T-cell (primary cell): ENCODE measurements around the gene PROM2. TPM values are rescaled to one million over a fixed set of nuclear protein-coding genes. Genes with fewer than 3 reads are reported as not detected.

ENCODE experiments used
- ATAC-seq, 4 experiments: fragments of 200-7000 bp in 3 of 4; fragments of 150-1000 bp in 1 of 4; cut with Tn5 transposase; replicated peaks in 1 of 4; 1 replicate in 3 of 4; 2 replicates in 1 of 4; pipeline ENCODE4 v1.10.0; 2021; ENCODE audit warnings: moderate library complexity in 3 of 4, mild to moderate bottlenecking in 2 of 4, moderate number of reproducible peaks in 1 of 4
- CTCF ChIA-PET, 2 donors: fragments of 300-600 bp; sonication (Branson Sonifier 250); formaldehyde crosslinking; loops; one replicate each; lab custom pipeline; 2022; ENCODE audit warnings: antibody characterized with exemption in 2 of 2; lab: Charles Lee
- POLR2A ChIA-PET, 2 donors: fragments of 300-600 bp; sonication (Branson Sonifier 250); formaldehyde crosslinking; loops; one replicate each; lab custom pipeline; 2022; ENCODE audit warnings: antibody characterized with exemption in 2 of 2; lab: Charles Lee
- DNase-seq, 35 experiments: peaks; one replicate each; pipeline versions ENCODE4 v3.0.0 to v3.0.0-alpha.2; 2013 to 2023
- H3K27ac ChIP-seq: one replicate; pipeline ENCODE4 v1.5.1; 2013; ENCODE audit warnings: low read length
- H3K27me3 ChIP-seq, 2 experiments: replicated peaks in 1 of 2; 1 replicate in 1 of 2; 2 replicates in 1 of 2; pipeline versions ENCODE4 v1.6.1 to v1.7.0; 2013; ENCODE audit warnings: low read length in 1 of 2, mixed read lengths in 1 of 2; ENCODE audit not compliant: control insufficient read depth in 2 of 2, insufficient read depth in 2 of 2; ENCODE audit errors: extremely low read depth in 1 of 2
- H3K36me3 ChIP-seq, 2 donors: 1 replicate in 1 of 2; 2 replicates in 1 of 2; pipeline versions ENCODE4 v1.6.1 to v1.7.0; 2013; ENCODE audit warnings: low read length in 1 of 2; ENCODE audit not compliant: control insufficient read depth in 2 of 2, insufficient read depth in 1 of 2; ENCODE audit errors: extremely low read depth in 1 of 2
- H3K4me1 ChIP-seq, 2 experiments: 1 replicate in 1 of 2; 2 replicates in 1 of 2; pipeline versions ENCODE4 v1.6.1 to v1.7.0; 2013; ENCODE audit warnings: low read length in 2 of 2, mixed read lengths in 1 of 2; ENCODE audit not compliant: insufficient read depth in 2 of 2, control insufficient read depth in 1 of 2; ENCODE audit errors: extremely low read depth in 1 of 2
- H3K4me3 ChIP-seq, 2 donors: 1 replicate in 1 of 2; 2 replicates in 1 of 2; pipeline versions ENCODE4 v1.5.1 to v1.7.0; 2013; ENCODE audit warnings: mild to moderate bottlenecking in 2 of 2, low read length in 1 of 2, moderate library complexity in 1 of 2; ENCODE audit not compliant: control insufficient read depth in 1 of 2; ENCODE audit errors: extremely low read depth in 1 of 2
- H3K9me3 ChIP-seq: 2 replicates; pipeline ENCODE4 v1.7.0; 2013
- H3K27ac Mint-ChIP-seq, 2 donors: one replicate each; pipeline ENCODE4 v1.8.0; 2020 to 2021; ENCODE audit warnings: mild to moderate bottlenecking in 2 of 2, mixed read lengths in 2 of 2
- H3K27me3 Mint-ChIP-seq, 2 donors: one replicate each; pipeline ENCODE4 v1.8.0; 2021 to 2022; ENCODE audit warnings: mixed read lengths in 2 of 2
- H3K36me3 Mint-ChIP-seq: one replicate; pipeline ENCODE4 v1.8.0; 2021; ENCODE audit warnings: mixed read lengths
- H3K4me1 Mint-ChIP-seq, 3 donors: one replicate each; pipeline ENCODE4 v1.8.0; 2020 to 2022; ENCODE audit warnings: mixed read lengths in 3 of 3, mild to moderate bottlenecking in 1 of 3
- H3K4me3 Mint-ChIP-seq, 3 donors: one replicate each; pipeline ENCODE4 v1.8.0; 2020 to 2022; ENCODE audit warnings: mild to moderate bottlenecking in 3 of 3, mixed read lengths in 3 of 3, moderate library complexity in 3 of 3
- H3K9me3 Mint-ChIP-seq, 3 donors: one replicate each; pipeline ENCODE4 v1.8.0; 2020 to 2022; ENCODE audit warnings: mixed read lengths in 3 of 3
- WGBS: methylation state at CpG from one replicate; pipeline ENCODE4 v1.1.5; 2013; ENCODE audit warnings: missing lambda C conversion rate; ENCODE audit not compliant: insufficient coverage; 5-methylcytosine and 5-hydroxymethylcytosine counted together
- total RNA-seq, 35 experiments: library from RNA in 6 of 35; stranded (reverse) in 6 of 35; fragments of 120-200 nt in 1 of 35; gene quantifications; one replicate each; pipeline versions ENCODE4 v1.2.1 to v1.2.4 and lab custom pipeline; 2013 to 2026

Gene PROM2
- total RNA-seq, 5 donors from 2014 or later (not counting 1 experiment from before 2014, with no cell fraction given), result 0.30 to 2.1 (median 0.40) TPM

DNA sequence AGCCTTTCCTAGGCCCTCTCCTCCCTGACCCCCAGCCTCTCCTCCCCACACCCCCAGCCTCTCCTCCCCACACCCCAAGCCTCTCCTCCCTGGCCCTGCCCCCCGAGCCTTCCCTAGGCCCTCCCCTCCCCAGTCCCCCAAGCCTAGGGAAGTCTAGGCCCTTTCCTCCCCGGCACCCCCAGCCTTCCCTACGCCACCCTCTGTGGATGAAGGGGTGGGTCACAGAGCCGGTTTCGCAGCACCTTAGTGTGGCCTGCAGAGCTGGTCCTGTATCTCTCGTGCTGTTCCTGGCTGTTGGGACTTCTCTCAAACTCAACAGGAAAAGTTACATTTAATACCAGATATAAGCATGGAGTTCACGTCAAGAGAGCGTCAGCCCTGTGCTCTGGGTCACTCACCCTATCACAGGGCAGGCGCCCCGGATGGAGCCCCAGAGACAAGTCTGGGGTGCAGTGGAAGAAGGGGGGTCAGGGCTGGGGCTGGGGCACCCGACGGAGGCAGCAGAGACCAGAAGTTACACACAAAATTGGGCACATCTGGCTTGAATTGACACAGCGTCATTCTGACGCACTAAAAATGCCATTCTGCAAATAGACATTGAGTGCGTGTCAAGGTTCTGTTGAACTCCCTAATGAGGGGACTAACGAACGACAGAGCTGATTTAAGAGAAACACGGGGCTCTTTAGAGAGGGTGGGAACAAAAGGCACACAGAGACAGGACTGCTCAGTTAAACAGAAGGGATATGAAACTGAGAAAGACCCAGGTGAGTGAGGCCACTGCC, 46.9 kb downstream of the PROM2 start:
- Mint-ChIP-seq H3K4me3 (no peak overlapping the region), H3K27me3 (no peaks in the 10 kb centered on the region), H3K27ac (no peak overlapping the region), H3K9me3 (no peaks in the 10 kb centered on the region), H3K4me1 (no peaks in the 10 kb centered on the region), H3K36me3 (no peaks in the 10 kb centered on the region)
- CTCF ChIA-PET, result no interaction called here
- no peaks in the 10 kb centered on the region for H3K36me3 ChIP-seq
- peaks cover 0 to 6% of the 10 kb centered on the region in 2 experiments for H3K27me3 ChIP-seq
- H3K4me1 ChIP-seq, result no peaks in the 10 kb centered on the region
- DNase-seq (no peak), ATAC-seq (no peak)
- H3K4me3 ChIP-seq, result no peak overlapping the region
- POLR2A ChIA-PET, result no interaction called here
- WGBS, result 77% methylated on average over 8 of the region's 18 CpGs
- no peak overlapping the region for H3K27ac ChIP-seq
- H3K9me3 ChIP-seq, result no peaks in the 10 kb centered on the region

DNA sequence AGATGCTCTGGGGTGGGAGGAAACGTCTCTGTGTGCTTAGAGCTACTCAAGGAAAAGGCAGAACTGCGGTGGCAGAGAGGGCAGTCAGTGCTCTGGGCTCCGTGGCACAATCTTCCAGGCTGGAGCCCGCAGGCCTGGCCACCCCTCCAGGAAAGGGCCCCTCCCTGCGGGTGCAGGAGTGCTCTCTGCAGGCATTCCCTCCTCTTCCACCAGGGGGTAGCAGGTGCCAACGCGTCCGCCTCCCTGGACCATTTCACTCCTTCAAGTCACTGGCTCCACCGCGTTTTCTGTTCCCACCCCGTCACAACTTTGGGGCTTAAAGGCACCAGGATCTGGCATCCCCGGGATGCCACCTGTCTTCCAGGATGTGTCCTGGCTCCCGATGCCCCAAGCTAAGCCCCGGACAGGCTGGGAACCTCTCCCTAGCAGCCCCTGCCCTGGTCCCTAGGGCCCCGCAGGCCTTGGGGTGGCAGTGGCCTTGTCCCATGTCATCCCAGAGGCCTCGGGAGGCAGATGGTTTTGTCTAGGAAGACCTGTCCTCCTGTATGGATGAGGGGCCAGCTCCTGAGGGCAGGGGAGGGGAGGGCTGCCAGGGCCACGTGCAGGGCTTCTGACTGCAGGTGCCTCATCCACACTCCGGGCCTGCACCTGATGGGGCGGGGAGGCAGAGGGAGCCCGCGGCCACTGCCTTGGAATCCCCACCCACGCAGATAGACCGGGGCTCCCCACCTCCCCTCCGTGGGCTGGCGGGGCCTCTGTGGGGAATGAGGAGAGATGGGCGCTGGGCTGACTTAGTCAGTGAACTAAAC, 49.3 kb downstream of the PROM2 start:
- H3K4me1 ChIP-seq, result no peaks in the 10 kb centered on the region
- DNase-seq (no peak), ATAC-seq (no peak)
- WGBS, result 83% methylated on average over 23 of the region's 26 CpGs
- Mint-ChIP-seq H3K4me3 (no peak overlapping the region), H3K36me3 (no peaks in the 10 kb centered on the region), H3K9me3 (no peaks in the 10 kb centered on the region), H3K27me3 (no peaks in the 10 kb centered on the region), H3K27ac (no peak overlapping the region), H3K4me1 (no peaks in the 10 kb centered on the region)
- no peaks in the 10 kb centered on the region for H3K36me3 ChIP-seq
- ChIA-PET POLR2A (no interaction called here), CTCF (no interaction called here)
- H3K4me3 ChIP-seq, result no peak overlapping the region
- H3K27me3 ChIP-seq, result peaks cover 0 to 2% of the 10 kb centered on the region in 2 experiments
- no peak overlapping the region for H3K27ac ChIP-seq
- no peaks in the 10 kb centered on the region for H3K9me3 ChIP-seq

DNA sequence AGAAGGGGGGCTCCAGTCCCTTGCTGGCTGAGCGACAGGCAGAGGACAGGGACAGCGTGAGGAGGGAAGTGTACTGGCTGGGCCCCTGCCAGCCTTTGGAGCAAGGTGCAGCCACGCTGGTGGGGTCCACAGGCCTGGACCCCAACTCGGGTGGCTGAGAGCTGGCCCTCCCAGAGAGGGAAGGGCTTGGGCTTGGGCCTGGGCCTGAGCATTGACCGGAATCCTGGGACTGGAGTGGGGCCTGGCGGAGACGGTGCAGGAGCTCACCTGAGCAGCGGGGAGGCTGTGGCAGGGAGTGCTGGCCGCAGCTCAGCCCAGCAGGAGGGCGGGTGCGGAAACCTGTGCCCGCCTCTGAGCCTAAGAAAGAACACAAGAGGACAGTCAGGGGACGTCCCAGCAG, 50.8 kb downstream of the PROM2 start:
- POLR2A ChIA-PET, result no interaction called here
- Histone ChIP-seq H3K27ac (no peak overlapping the region), H3K36me3 (no peaks in the 10 kb centered on the region), H3K4me1 (no peaks in the 10 kb centered on the region), H3K27me3 (peaks cover 0 to 5% of the 10 kb centered on the region in 2 experiments), H3K4me3 (no peak overlapping the region), H3K9me3 (no peaks in the 10 kb centered on the region)
- ATAC-seq (no peak), DNase-seq (no peak)
- Mint-ChIP-seq H3K9me3 (no peaks in the 10 kb centered on the region), H3K4me1 (no peaks in the 10 kb centered on the region), H3K27ac (no peak overlapping the region), H3K36me3 (no peaks in the 10 kb centered on the region), H3K4me3 (no peak overlapping the region), H3K27me3 (no peaks in the 10 kb centered on the region)
- 93% methylated on average over 13 of the region's 13 CpGs for WGBS
- CTCF ChIA-PET, result no interaction called here

DNA sequence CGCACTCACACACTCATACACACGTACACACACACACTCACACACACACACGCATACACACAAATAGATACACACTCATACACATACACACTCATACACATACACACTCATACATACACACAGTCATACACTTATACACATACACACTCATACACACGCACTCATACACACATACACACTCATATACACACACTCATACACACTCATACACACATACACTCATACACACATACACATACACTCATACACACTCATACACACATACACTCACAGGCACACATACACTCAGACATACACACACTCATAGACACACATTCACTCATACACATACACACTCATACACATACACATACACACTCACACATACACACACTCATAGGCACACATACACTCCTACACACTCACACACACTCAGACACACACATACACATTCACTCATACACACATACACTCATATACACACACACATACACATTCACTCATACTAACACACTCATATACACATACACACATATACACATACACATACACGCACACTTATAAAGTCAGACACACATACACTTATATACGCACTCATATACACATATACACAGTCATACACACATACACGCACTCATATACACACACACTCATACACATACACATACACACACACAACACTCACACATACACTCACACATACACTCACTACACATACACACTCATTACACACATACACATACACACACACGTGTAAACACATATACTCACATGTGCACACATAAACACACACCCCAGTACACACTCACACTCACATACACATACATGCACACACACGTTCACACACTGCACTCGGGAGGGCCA, 51.6 kb downstream of the PROM2 start:
- POLR2A ChIA-PET, result no interaction called here
- Mint-ChIP-seq H3K4me1 (no peaks in the 10 kb centered on the region), H3K27me3 (no peaks in the 10 kb centered on the region), H3K4me3 (no peak overlapping the region), H3K9me3 (no peaks in the 10 kb centered on the region), H3K27ac (no peak overlapping the region), H3K36me3 (no peaks in the 10 kb centered on the region)
- Histone ChIP-seq H3K27ac (no peak overlapping the region), H3K9me3 (no peaks in the 10 kb centered on the region), H3K4me3 (no peak overlapping the region), H3K4me1 (no peaks in the 10 kb centered on the region), H3K36me3 (no peaks in the 10 kb centered on the region), H3K27me3 (peaks cover 0 to 5% of the 10 kb centered on the region in 2 experiments)
- no peak for DNase-seq
- 94% methylated on average over 10 of the region's 10 CpGs for WGBS
- CTCF ChIA-PET, result no interaction called here
- ATAC-seq, result no peak

DNA sequence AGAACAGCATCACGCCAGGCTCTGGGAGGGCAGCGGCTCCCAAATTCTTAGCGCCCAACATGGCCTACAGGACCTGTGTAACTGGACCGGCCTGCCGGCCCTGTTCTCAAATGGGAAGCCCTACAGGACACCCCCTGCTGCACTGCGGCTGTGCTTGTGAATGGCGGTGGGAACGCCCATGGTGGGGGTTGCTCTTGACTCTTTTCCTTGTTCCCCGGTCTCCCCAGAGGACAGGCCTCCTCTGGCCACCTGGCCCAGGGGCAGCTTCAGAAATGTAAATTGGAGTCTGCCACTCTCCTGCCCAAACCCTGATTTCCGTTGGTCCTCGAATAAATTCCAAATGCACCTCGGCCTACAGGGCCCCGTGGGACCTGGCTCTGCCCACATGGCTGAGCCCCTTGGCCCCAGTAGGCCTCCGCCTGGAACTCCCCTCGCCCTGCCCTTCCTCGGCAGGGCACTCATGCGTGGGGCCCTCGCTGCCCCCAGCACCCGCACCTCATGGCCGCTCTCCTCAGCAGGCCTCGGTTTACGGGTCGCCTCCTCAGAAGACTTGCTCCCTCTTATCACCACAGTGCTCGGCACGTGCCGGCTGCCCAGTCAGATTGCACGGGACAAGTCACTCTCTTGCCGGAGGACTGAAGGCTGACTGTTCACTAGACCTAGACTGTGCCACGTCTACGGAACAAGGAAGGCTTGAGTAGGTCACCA, 52.3 kb downstream of the PROM2 start:
- POLR2A ChIA-PET, result no interaction called here
- Histone ChIP-seq H3K27ac (no peak overlapping the region), H3K36me3 (no peaks in the 10 kb centered on the region), H3K9me3 (no peaks in the 10 kb centered on the region), H3K27me3 (peaks cover 0 to 7% of the 10 kb centered on the region in 2 experiments), H3K4me3 (no peak overlapping the region), H3K4me1 (no peaks in the 10 kb centered on the region)
- Mint-ChIP-seq H3K27ac (no peak overlapping the region), H3K4me1 (no peaks in the 10 kb centered on the region), H3K27me3 (no peaks in the 10 kb centered on the region), H3K36me3 (no peaks in the 10 kb centered on the region), H3K4me3 (no peak overlapping the region), H3K9me3 (no peaks in the 10 kb centered on the region)
- WGBS, result 94% methylated on average over 28 of the region's 30 CpGs
- ATAC-seq (no peak), DNase-seq (no peak)
- CTCF ChIA-PET, result interaction anchor here in 1 of 2 donors (0.7 kb wide), 1 partner anchor 19 kb away, joined by 3 read pairs; no protein-coding TSS in a partner anchor

DNA sequence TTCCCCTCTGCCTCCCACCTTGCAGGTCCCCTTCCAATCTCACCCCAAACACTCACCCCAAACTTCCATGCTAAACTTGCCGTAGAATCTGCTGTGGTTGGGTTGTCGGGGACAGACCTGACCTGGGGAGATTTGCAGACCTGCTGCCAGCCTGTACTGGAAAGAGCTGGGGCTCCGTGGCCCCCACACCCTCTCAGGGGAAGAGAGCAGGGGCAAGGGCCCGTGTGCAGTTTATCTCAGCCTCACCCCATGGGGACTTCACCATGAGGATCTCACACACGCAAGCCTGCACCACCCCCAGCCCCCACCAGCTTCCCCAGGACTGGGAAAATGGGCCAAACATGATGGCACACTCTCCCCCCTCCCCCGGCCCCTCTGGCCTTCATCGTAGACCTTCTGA, 53.6 kb downstream of the PROM2 start:
- Histone ChIP-seq H3K4me1 (no peaks in the 10 kb centered on the region), H3K27ac (no peak overlapping the region), H3K9me3 (no peaks in the 10 kb centered on the region), H3K36me3 (no peaks in the 10 kb centered on the region), H3K4me3 (no peak overlapping the region), H3K27me3 (peaks cover 0 to 11% of the 10 kb centered on the region in 2 experiments)
- Mint-ChIP-seq H3K4me1 (no peaks in the 10 kb centered on the region), H3K9me3 (no peaks in the 10 kb centered on the region), H3K4me3 (no peak overlapping the region), H3K27me3 (no peaks in the 10 kb centered on the region), H3K27ac (no peak overlapping the region), H3K36me3 (no peaks in the 10 kb centered on the region)
- DNase-seq (no peak), ATAC-seq (no peak)
- ChIA-PET CTCF (no interaction called here), POLR2A (no interaction called here)
- 68% methylated on average over 4 of the region's 7 CpGs for WGBS
